WERI-Rb-1 (cell line): ENCODE results near the gene IRF2.

Experiments
- DNase-seq: peaks from one replicate; pipeline ENCODE4 v3.0.0-alpha.2; 2020
- H3K27ac ChIP-seq: fragments of 250-450 bp; sonication (Bioruptor Pico); 2 replicates; pipeline ENCODE4 v1.5.1; 2020; ENCODE audit warnings: mild to moderate bottlenecking, moderate library complexity
- H3K27me3 ChIP-seq: fragments of 250-450 bp; sonication (Bioruptor Pico); 2 replicates; pipeline ENCODE4 v1.5.1; 2021; ENCODE audit warnings: mild to moderate bottlenecking, low read depth, moderate library complexity; ENCODE audit not compliant: insufficient read depth, severe bottlenecking
- H3K36me3 ChIP-seq: fragments of 250-450 bp; sonication (Bioruptor Pico); 2 replicates; pipeline ENCODE4 v1.5.1; 2020; ENCODE audit warnings: mild to moderate bottlenecking, moderate library complexity
- H3K4me3 ChIP-seq: 2 replicates; pipeline ENCODE4 v1.5.1; 2011; ENCODE audit warnings: low read depth, mild to moderate bottlenecking, control low read depth, low read length
- H3K9me3 ChIP-seq: fragments of 250-450 bp; sonication (Bioruptor Pico); 2 replicates; pipeline ENCODE4 v1.5.1; 2021; ENCODE audit warnings: mild to moderate bottlenecking, moderate library complexity; ENCODE audit not compliant: severe bottlenecking
- CTCF ChIP-seq: IDR thresholded peaks from 2 replicates; pipeline ENCODE4 v1.5.1; 2011; ENCODE audit warnings: low read depth, mild to moderate bottlenecking, control low read depth, inconsistent platforms, low read length

Gene IRF2

GRCh38 chr4:184409502-184409901 lies 64.8 kb downstream of the IRF2 start:
- no peak for DNase-seq
- Histone ChIP-seq H3K27me3 (no peaks in the 10 kb centered on the region), H3K27ac (no peak overlapping the region), H3K4me3 (no peak overlapping the region), H3K36me3 (peaks cover 9% of the 10 kb centered on the region), H3K9me3 (no peaks in the 10 kb centered on the region)
- TF ChIP-seq CTCF: no peak

GRCh38 chr4:184408684-184409081 lies 65.7 kb downstream of the IRF2 start:
- TF ChIP-seq CTCF: no peak
- no peaks in the 10 kb centered on the region for H3K27me3 ChIP-seq
- no peak overlapping the region for H3K4me3 ChIP-seq
- no peak for DNase-seq
- H3K9me3 ChIP-seq: no peaks in the 10 kb centered on the region
- H3K27ac ChIP-seq: no peak overlapping the region
- H3K36me3 ChIP-seq: peaks cover 9% of the 10 kb centered on the region

GRCh38 chr4:184408021-184408683 lies 66.2 kb downstream of the IRF2 start:
- Histone ChIP-seq H3K36me3 (peaks cover 9% of the 10 kb centered on the region), H3K9me3 (no peaks in the 10 kb centered on the region), H3K27me3 (no peaks in the 10 kb centered on the region), H3K27ac (no peak overlapping the region), H3K4me3 (no peak overlapping the region)
- no peak for DNase-seq
- no peak for TF ChIP-seq CTCF

GRCh38 chr4:184406958-184407391 lies 67.4 kb downstream of the IRF2 start:
- H3K27me3 ChIP-seq: no peaks in the 10 kb centered on the region
- no peaks in the 10 kb centered on the region for H3K9me3 ChIP-seq
- TF ChIP-seq CTCF: no peak
- H3K4me3 ChIP-seq: no peak overlapping the region
- H3K27ac ChIP-seq: no peak overlapping the region
- H3K36me3 ChIP-seq: peaks cover 9% of the 10 kb centered on the region
- no peak for DNase-seq

- Histone ChIP-seq H3K27me3 (no peaks in the 10 kb centered on the region), H3K4me3 (no peak overlapping the region), H3K9me3 (no peaks in the 10 kb centered on the region), H3K36me3 (peaks cover 9% of the 10 kb centered on the region), H3K27ac (no peak overlapping the region)
- TF ChIP-seq CTCF: no peak
- DNase-seq: no peak
Observed at GRCh38 chr4:184404047-184404446, 70.3 kb downstream of the IRF2 start.

GRCh38 chr4:184403384-184403781 lies 71.0 kb downstream of the IRF2 start:
- TF ChIP-seq CTCF: no peak
- Histone ChIP-seq H3K9me3 (no peaks in the 10 kb centered on the region), H3K27me3 (no peaks in the 10 kb centered on the region), H3K36me3 (peaks cover 9% of the 10 kb centered on the region), H3K27ac (no peak overlapping the region), H3K4me3 (no peak overlapping the region)
- DNase-seq: no peak
